Measurements from ENCODE around the gene MEIS2.

- no peak for TF ChIP-seq EZH2 (IDR thresholded peaks at IDR 0.05; ENCODE audit: insufficient read depth, low read length)
- TF ChIP-seq, protein P1, sequence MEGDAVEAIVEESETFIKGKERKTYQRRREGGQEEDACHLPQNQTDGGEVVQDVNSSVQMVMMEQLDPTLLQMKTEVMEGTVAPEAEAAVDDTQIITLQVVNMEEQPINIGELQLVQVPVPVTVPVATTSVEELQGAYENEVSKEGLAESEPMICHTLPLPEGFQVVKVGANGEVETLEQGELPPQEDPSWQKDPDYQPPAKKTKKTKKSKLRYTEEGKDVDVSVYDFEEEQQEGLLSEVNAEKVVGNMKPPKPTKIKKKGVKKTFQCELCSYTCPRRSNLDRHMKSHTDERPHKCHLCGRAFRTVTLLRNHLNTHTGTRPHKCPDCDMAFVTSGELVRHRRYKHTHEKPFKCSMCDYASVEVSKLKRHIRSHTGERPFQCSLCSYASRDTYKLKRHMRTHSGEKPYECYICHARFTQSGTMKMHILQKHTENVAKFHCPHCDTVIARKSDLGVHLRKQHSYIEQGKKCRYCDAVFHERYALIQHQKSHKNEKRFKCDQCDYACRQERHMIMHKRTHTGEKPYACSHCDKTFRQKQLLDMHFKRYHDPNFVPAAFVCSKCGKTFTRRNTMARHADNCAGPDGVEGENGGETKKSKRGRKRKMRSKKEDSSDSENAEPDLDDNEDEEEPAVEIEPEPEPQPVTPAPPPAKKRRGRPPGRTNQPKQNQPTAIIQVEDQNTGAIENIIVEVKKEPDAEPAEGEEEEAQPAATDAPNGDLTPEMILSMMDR (IDR thresholded peaks at IDR 0.05; ENCODE audit: insufficient read depth, low read depth, low read length) = no peak
Observed at GRCh38 chr15:36943508-36944361, 156.6 kb downstream of the MEIS2 start.

Measured in astrocyte (in vitro differentiated cells and primary cell).